Measurements from ENCODE around the gene PPARG. TPM values are rescaled to one million over a fixed set of nuclear protein-coding genes. Genes with fewer than 3 reads are reported as not detected.
A peak's percentile ranks its signal among the peaks of the same experiment; 100 is the strongest.

Gene PPARG
- total RNA-seq, 1 donor, result 4.7 TPM

DNA sequence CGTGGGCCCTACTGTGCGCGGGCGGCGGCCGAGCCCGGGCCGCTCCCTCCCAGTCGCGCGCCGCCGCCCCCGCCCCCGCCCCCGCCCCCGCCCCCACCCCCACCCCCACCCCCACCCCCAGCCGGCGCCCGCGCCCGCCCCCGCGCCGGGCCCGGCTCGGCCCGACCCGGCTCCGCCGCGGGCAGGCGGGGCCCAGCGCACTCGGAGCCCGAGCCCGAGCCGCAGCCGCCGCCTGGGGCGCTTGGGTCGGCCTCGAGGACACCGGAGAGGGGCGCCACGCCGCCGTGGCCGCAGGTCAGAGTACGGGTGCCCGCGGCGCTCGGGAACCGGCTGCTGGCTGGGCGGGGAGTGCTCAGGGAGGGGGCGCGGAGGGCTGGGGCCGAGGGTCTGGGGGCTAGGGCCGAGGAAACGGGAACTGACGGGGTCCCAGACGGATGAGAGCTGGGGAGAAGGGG, 1.1 kb upstream of the PPARG start:
- peak; percentile 34 for DNase-seq (ENCODE audit: low read depth)
- peak overlapping the region; percentile 70 for H3K4me3 ChIP-seq (ENCODE audit: low read depth, low read length)
- TF ChIP-seq CTCF (IDR thresholded peaks at IDR 0.05; ENCODE audit: insufficient read depth, low read depth, low read length), result no peak

- H3K4me3 ChIP-seq (ENCODE audit: low read depth, low read length), result peak overlapping the region; percentile 70
- TF ChIP-seq CTCF (IDR thresholded peaks at IDR 0.05; ENCODE audit: insufficient read depth, low read depth, low read length), result no peak
- DNase-seq (ENCODE audit: low read depth), result no peak
Measured at GRCh38 chr3:12289524-12289923, 654 bp downstream of the PPARG start.

DNA sequence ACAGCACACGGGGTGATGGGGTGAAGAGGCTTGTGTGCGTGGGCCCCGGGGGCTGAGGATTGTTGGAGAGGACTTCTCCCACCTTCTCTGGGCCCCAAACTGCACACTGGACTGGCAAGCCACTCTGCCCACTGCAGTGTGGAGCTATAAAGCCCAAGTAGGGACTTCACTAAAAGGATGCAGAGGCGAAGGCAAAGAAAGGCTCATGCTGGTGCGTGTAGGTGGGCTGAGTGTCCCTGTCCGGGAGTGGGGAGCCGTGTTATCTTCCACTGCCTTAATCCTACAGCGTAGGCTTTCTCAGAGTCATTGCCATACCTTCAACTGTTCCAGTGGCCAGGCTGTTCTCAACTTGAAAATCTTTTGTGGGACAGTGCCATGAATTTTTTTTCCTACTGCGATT, 3.9 kb downstream of the PPARG start:
- TF ChIP-seq CTCF (IDR thresholded peaks at IDR 0.05; ENCODE audit: insufficient read depth, low read depth, low read length), result no peak
- H3K4me3 ChIP-seq (ENCODE audit: low read depth, low read length), result no peak overlapping the region
- DNase-seq (ENCODE audit: low read depth), result no peak

GRCh38 chr3:12294885-12295580, 6.2 kb downstream of the PPARG start:
- TF ChIP-seq CTCF (IDR thresholded peaks at IDR 0.05; ENCODE audit: insufficient read depth, low read depth, low read length), result no peak
- peak; percentile 84 for DNase-seq (ENCODE audit: low read depth)
- no peak overlapping the region for H3K4me3 ChIP-seq (ENCODE audit: low read depth, low read length)

- H3K4me3 ChIP-seq (ENCODE audit: low read depth, low read length), result no peak overlapping the region
- no peak for TF ChIP-seq CTCF (IDR thresholded peaks at IDR 0.05; ENCODE audit: insufficient read depth, low read depth, low read length)
- DNase-seq (ENCODE audit: low read depth), result no peak
Measured at GRCh38 chr3:12296511-12296910, 7.6 kb downstream of the PPARG start.

- DNase-seq (ENCODE audit: low read depth), result peak; percentile 59
- no peak for TF ChIP-seq CTCF (IDR thresholded peaks at IDR 0.05; ENCODE audit: insufficient read depth, low read depth, low read length)
Measured at GRCh38 chr3:12299026-12299425, 10.2 kb downstream of the PPARG start.

GRCh38 chr3:12300137-12300536, 11.3 kb downstream of the PPARG start:
- no peak for TF ChIP-seq CTCF (IDR thresholded peaks at IDR 0.05; ENCODE audit: insufficient read depth, low read depth, low read length)
- H3K4me3 ChIP-seq (ENCODE audit: low read depth, low read length), result no peak overlapping the region
- DNase-seq (ENCODE audit: low read depth), result peak; percentile 27

More at GRCh38 chr3:12299026-12299425, 10.2 kb downstream of the PPARG start:
- no peak overlapping the region for H3K4me3 ChIP-seq (ENCODE audit: low read depth, low read length)

Measured in fibroblast of villous mesenchyme (primary cell).